ENCODE measurements around the gene IFNK.
"Not testable (repeated sequence)": the region's sequence is repeated elsewhere in the genome, so short reads cannot be mapped to it uniquely, and the experiment has no call there.

The IFNK gene

DNA sequence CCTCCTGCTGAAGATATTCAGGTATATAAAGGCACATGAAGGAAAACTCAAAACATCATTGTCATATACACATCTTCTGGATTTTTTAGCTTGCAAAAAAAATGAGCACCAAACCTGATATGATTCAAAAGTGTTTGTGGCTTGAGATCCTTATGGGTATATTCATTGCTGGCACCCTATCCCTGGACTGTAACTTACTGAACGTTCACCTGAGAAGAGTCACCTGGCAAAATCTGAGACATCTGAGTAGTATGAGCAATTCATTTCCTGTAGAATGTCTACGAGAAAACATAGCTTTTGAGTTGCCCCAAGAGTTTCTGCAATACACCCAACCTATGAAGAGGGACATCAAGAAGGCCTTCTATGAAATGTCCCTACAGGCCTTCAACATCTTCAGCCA, at the start of gene IFNK:
TSS of gene IFNK (plus strand) at position 55 of the 400 bp plus-strand sequence. CDS start at position 102, 47 bp downstream.
- no peak for DNase-seq (ENCODE audit: low read depth in 2 of 2)

DNA sequence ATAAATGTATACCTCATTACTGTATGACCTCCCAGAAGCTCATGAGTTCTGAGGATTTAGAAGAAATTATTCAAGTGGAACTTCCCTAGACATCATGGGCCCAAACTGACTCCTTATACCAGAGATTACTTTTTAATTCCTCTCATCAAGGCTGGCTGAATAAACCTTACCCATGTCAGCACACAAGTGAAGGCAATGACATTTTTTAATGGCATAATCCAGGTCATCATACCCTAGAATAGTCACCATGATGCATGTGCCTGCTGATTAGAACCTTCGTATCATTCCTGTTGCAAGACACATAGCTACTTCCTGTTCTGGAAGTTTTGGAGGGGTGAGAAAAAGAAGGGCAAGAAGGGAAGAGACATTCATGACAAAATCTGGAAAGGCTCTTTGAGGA, 49.8 kb upstream of the IFNK start:
- no peak for DNase-seq (ENCODE audit: low read depth in 2 of 2)

DNA sequence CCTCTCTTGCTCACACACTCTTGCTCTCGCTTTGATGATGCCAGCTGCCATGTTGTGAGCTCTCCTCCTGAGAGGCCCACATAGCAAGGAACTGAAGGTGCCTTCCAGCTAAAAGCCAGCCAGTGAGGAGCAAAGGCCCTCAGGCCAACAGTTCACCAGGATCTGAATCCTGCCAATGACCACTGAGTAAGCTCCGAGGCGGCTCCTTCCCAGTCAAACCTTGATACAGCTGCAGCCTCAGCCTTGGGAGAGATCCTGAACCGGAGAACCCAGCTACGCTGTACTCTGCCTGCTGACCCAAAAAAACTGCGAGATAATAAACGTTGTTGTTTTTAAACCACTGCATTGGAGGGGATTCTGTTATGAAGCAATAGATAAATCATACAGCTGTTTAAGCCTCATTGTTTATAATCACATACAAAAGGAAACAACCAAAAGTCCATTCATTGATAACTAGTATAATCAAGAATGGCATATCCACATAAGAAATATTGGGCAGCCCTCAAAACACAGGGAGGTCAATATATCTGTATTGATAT, 49.0 kb upstream of the IFNK start:
- no peak for DNase-seq (ENCODE audit: low read depth in 2 of 2)

DNA sequence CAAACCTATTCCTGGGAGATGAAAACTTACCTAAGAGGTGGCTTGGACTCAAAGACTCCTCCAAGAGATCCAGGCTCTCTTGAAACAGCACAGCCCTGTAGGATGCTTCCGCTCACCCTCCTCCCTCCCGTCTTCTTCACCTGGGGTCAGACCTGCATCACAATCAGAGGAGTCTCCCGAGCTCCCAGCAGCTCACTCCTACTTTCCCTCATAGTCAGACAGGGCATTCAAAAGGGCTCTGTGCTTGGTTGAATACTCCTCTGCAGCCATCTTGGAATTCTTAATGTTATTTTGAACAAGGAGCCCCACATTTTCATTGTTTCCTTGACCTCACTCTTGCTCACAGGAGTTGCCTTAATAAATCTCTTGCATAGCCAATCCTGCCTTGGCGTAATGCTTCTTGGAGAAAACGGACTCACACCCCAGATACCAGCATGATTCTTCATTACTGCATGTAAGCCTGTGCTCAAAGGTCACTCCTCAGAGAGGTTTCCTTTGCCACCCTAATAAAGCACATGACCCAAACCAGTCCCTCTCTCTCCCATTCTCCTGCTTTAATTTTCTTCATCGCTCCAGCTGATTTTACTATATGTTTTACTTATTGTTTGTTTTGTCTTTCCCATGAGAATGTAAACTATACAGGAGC, 47.1 kb upstream of the IFNK start:
- no peak for DNase-seq (ENCODE audit: low read depth in 2 of 2)

- DNase-seq (ENCODE audit: low read depth in 2 of 2), result no peak
These were observed 45.8 kb upstream of the IFNK start for GRCh38 chr9:27478322-27478721.

- no peak for DNase-seq (ENCODE audit: low read depth in 2 of 2)
These were observed 41.4 kb upstream of the IFNK start for GRCh38 chr9:27482709-27483108.

DNA sequence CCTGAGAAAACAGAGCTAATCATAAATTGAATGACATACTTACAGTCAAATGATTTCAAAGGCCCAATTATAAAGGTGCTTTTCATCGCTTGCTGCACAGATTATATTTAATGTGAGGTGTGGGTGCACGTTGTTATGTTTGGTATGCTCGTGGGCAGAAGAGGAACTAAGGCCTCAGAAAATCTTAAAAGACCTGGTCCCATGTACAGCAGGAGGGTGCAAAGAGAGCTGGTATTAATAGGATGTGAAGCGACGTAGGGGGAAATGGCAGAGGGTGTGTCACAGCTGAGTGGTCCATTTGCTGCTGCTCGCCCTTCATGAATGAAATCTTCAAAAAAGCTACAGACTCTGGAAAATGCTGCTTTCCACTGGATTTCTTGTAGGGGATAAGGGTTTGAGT, 40.5 kb upstream of the IFNK start:
- no peak for DNase-seq (ENCODE audit: low read depth in 2 of 2)

DNA sequence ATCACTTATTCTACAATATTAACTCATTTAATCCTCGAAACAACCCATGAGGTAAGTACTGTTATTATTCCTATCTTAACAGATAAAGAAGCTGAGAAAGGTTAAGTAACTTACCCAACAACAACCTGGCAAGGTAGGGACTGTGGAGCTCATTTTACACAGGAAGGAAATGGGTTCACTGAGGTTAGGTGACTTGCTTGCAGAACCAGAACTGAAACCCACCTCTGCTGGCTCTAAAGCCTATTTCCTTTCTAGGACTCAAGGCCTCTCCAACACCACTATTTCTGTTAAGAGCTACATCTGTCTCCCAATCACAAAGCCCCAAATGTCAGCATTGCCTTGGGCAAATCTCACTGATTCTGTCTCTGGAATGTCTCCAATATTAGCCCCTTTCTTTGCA, 38.9 kb upstream of the IFNK start:
- no peak for DNase-seq (ENCODE audit: low read depth in 2 of 2)

- no peak for DNase-seq (ENCODE audit: low read depth in 2 of 2)
These were observed 36.9 kb upstream of the IFNK start for GRCh38 chr9:27487128-27487640.

DNA sequence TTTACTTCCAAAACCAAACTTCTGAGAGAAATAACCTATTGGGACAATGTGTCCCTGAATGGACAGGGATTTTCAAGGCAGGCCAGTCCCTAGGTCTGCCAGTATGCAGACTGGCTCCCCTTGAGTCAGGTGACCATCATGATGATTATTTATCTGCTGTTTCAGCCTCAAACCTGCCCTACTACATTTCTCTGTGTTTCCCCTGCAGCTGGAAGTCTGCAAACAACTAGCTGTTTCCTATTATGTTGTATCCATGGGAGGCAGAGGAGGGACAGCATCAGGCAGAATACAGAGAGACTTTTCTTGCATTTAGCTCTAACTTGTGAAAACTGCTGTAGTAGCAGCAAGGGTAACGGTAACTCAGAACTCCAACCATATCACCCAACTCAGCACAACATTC, 36.2 kb upstream of the IFNK start:
- no peak for DNase-seq (ENCODE audit: low read depth in 2 of 2)

- DNase-seq (ENCODE audit: low read depth in 2 of 2), result no peak
These were observed 34.8 kb upstream of the IFNK start for GRCh38 chr9:27489087-27489876.

DNA sequence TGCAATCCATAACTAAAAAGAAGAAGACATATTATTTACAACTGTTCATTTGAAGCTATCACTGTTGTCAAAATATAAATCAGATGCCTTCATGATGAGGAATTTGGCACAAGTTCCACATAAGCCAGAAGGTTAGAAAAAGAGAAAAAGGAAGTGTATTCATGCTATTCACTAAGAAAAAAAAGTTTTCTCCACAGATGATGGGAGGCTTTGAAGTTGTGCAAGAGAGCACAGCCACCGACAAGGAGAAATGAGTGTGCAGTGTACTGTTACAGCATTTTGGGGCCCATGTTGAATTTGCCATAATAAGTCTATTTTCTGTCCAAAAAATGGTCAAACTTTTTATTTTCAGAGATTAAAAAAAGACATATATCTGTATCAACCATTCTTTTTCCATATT, 32.9 kb upstream of the IFNK start:
- DNase-seq (ENCODE audit: low read depth in 2 of 2), result no peak

GRCh38 chr9:27495480-27496134, 28.5 kb upstream of the IFNK start:
- DNase-seq (ENCODE audit: low read depth in 2 of 2), result no peak

GRCh38 chr9:27496135-27496504, 28.0 kb upstream of the IFNK start:
- no peak for DNase-seq (ENCODE audit: low read depth in 2 of 2)

GRCh38 chr9:27497883-27498417, 26.1 kb upstream of the IFNK start:
- no peak for DNase-seq (ENCODE audit: low read depth in 2 of 2)

DNA sequence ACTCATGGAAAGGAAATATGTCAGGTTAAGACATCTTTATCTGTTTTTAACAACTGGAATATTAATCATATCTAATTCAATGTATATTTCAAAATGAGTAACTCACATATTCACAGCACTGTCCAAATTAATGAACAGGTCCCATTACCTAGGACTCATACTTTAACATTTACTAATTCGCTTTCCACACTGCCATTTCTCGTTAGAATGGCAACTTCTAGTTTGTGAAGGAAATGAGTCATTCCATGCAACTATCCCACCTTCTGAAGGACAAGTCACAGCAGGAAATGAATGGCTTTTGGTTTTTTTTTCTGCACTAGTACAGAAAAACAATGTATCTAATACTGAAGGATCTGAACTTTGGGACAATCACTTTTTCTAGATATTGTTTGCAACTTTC, 24.6 kb upstream of the IFNK start:
- no peak for DNase-seq (ENCODE audit: low read depth in 2 of 2)

DNA sequence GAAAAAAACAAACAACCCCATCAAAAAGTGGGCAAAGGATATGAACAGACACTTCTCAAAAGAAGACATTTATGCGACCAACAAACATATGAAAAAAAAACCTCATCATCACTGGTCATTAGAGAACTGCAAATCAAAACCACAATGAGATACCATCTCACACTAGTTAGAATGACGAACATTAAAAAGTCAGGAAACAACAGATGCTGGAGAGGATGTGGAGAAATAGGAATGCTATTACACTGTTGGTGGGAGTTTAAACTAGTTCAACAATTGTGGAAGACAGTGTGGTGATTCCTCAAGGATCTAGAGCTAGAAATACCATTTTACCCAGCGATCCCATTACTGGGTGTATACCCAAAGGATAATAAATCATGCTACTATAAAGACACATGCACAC, 23.2 kb upstream of the IFNK start:
- DNase-seq (ENCODE audit: low read depth in 2 of 2), result not testable (repeated sequence)

DNA sequence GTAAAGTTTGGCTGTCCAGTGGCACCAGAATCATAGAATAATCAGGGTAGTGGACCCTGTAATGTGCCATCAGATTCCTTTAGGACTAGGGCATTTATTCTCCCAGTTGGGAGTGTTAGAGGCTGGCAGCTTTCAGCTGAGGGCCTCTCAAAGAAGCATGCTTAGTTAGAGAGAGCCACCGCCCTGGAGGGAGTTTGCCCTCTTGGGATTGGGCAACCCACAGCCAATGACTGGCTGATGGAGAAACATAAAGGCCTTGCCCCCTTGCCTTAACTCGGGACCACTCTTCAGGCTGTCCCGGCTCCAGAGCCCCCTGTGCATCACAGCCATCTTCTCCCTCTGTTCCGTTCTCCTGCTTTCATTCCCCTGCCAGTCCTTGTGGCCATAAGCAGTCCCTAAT, 20.5 kb upstream of the IFNK start:
- DNase-seq (ENCODE audit: low read depth in 2 of 2), result no peak

DNA sequence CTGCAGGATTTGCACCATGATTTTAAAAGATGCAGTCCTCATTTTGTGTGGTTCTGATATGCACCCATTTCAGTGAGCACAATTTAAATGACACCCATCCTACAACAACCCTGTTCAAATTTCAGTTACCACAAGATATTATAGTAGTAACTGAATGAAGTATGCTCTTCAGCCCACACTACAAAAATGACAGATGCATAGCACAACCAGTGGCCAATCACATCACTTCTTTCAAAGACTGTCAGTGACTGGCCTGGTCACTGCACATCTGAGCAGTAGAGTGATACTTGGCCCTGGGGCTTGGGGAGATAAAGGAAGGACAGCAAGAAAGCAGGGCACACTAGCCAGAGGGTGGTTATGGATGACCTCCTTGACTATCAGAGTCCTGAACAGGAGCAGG, 19.8 kb upstream of the IFNK start:
- no peak for DNase-seq (ENCODE audit: low read depth in 2 of 2)

GRCh38 chr9:27505744-27506161, 18.3 kb upstream of the IFNK start:
- no peak for DNase-seq (ENCODE audit: low read depth in 2 of 2)

GRCh38 chr9:27506981-27507380, 17.1 kb upstream of the IFNK start:
- no peak for DNase-seq (ENCODE audit: low read depth in 2 of 2)

DNA sequence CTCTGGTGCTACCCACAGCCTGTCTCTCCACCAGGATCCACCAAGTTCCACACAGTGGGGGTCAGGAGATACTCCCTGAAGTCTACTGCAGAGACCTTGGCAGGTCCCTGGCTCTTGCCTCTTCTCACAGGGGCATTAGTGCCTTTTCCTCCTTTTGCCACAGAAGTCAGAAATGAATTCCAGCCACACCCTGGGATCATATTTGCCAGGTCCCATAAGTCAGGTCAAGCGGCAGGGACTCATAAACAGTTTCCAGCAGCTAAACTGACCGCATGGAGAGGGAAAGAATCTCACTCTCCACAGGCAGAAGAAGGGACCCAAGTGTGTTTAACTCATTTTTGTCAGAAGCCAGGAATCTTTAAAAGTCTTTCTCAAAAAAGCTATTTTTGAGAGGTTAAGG, 13.3 kb upstream of the IFNK start:
- DNase-seq (ENCODE audit: low read depth in 2 of 2), result no peak

Measured in fibroblast of skin of left biceps (primary cell).